Activated naive CD4-positive, alpha-beta T cell treated with Interleukin-2 at 50 U/mL for 16 hours (primary cell): ENCODE measurements around the gene MAB21L4.

Experiments used
- DNase-seq: peaks from one replicate; pipeline ENCODE4 v3.0.0-alpha.2; 2020

MAB21L4 gene

DNA sequence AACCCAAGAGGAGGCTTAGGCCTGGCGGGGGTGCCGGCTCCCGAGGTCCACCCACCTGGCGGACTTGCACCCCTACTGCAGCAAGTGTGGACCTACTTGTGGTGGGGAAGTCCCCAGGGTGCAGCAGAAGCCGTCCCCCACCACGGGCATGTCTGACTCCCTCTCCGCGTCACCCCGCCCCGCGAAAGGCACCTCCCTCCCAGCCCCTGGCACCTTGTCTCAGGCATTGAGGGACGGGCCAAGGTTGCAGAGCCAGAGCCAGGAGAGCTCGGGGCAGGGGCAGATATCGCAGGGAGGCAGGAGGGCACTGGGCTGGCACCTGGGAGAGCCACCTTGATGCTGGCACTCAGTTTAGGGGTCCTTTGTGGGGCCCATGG lies 29.2 kb upstream of the MAB21L4 start:
- no peak for DNase-seq

DNA sequence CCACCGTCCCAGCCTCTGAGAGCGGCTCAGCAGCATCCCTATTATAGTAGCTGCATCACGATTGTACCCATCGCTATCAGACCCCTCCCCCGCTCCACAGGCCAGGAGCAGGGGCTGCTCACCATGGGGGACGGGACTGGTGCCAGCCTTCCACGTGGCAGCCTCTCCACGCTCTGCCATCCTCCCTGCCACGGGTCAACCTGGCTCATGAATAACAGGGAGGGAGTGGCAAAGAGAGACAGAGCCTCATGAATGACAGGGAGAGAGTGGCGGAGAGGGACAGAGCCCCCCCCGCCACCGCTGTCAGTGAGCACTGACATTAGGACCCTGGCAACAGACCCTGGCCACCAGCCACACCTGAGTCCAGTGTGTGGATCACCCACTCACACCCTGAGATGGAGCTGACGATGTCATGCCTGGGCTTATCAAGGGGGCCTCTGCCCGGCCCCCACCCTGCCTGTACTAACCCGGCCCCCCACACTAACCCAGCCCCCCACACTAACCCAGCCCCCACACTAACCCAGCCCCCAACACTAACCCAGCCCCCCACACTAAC lies 27.1 kb upstream of the MAB21L4 start:
- DNase-seq, result no peak

- DNase-seq, result no peak
Measured at GRCh38 chr2:240922245-240922981, 26.5 kb upstream of the MAB21L4 start.

DNA sequence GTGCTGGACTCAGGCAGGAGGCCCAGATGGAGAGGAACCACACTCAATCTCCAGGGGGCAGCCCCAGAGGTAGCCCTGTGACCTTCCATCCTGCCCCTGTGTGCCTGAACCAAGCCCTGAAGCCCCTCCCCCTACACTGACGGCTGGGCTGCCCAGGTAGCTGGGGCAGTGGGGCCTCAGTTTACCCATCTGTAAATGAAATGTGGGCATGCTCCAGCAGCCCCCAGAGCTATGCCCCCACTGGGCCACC lies 26.0 kb upstream of the MAB21L4 start:
- no peak for DNase-seq

- DNase-seq, result no peak
Measured at GRCh38 chr2:240921311-240921994, 25.5 kb upstream of the MAB21L4 start.

- DNase-seq, result no peak
Measured at GRCh38 chr2:240920783-240921231, 24.9 kb upstream of the MAB21L4 start.

GRCh38 chr2:240919786-240920782 lies 24.1 kb upstream of the MAB21L4 start:
- DNase-seq, result no peak

- DNase-seq, result no peak
Measured at GRCh38 chr2:240919161-240919781, 23.3 kb upstream of the MAB21L4 start.

GRCh38 chr2:240918258-240919091 lies 22.5 kb upstream of the MAB21L4 start:
- DNase-seq, result no peak

DNA sequence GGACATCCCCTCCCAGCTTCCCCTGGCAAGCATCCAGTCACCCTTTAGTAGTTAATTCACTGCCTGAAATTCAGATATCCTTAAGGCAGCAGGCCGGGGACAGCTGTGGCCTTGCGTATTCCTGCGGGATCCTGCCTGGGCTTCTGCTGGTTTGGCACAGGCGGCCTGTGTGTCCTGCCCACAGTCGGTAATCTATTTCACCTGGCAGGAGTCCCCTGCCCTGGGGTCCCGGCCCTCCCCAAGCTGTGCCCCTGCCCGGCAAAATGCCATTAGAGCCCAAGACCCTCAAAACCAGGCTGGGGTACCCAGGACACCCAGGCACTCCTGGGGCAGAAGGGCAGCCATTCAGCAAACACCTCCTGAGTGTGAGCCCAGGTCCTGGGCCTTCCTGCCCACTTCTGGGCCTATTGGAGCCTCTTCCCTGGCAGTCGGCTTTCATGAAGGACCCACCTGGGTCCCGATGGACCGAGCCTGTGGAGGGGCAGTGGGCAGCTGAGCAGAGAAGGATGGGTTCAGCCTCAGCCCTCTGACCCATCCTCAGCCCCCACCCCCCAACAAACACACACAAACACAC lies 21.8 kb upstream of the MAB21L4 start:
- no peak for DNase-seq

DNA sequence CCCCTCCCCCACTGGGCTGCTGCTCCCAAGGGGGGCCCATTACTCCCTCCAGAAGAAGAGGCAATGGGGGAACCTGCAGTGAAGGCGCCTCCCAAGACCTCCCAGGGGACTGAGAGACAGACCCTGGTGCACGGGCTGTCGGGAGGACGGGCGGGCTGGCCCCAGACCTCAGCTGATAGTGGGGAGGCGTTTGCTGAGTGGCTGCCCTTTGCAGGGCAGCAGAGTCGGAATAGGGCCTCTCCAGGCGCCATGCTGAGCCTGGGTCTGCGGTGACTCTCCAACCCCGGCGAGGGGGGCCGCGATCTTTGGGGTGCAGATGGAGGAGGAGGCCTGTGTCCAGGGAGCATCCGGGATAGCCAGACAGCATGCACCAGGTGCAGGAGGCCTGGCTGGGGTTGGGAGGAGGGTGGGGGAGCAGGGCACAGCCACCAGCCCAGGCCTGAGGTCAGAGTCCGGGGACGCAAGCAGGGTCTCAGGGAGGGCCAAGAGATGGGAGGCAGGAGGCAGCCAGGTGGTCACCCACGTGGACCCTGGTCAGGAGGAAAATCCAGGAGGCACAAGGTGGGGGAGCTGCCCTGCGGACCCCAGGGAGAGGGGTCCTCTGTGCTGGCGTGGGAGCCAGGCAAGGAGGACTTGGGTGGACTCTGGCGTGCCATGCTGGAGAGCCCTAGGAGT lies 21.2 kb upstream of the MAB21L4 start:
- DNase-seq, result no peak

DNA sequence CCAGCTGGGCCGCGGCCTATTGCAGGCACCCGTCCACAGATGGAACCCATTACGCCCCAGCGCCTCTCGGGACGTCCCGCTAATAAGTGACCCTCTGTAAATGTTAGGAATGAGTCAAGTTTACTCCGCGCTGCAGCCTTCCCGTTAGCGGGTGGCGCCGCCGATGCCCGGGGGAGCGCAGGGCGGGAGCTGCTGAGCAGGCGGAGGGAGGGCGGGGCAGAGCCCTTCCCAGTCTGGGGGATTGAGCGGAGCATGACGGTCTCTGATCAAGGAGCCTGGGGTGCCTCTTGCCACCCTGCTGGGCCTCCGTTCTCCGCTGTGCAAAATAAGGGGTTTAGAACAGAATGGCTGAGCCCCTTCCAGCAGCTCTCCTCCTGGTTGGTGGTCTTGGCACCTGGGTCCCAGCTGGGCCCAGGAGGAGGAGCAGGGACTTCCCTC lies 20.6 kb upstream of the MAB21L4 start:
- DNase-seq, result no peak

DNA sequence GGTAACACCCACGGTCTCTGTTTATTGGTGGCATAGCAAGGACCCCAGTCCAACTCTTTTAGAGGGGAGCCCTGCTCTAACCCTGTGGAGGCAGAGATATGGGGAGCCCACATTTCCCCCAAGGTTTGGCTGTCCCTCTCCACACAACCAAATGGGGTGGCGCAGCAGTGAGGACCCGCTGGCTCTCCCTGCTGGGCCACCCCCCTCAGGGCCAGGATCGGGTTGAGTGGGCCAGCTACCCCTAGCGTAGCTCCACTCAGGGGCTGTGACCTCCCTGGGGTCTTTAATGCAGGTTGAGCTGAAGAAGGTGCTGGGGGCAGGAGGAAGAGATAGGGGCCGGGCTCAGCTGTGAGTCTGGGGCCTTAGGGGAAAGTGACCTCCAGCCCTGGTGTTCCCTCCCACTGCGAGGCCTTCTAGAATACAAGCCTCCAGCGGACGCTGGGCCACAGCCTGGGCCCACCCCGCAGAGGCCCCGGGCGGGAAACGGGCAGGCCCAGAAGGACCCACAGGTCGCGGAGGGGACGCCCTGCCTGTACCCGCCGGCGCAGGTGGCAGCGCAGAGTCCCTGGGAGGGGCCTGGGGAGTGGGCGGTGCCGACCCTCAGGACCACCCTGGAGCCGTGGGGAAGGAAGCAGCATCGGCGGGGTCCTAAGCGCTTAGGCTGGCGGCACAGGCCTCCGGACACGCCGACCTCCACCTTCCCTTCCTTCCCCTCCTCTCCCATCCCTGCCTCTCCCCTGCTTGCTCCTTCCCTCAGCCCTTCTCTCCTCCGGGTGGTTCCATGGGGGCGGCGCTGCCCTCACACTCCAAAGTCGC lies 19.8 kb upstream of the MAB21L4 start:
- DNase-seq, result no peak

DNA sequence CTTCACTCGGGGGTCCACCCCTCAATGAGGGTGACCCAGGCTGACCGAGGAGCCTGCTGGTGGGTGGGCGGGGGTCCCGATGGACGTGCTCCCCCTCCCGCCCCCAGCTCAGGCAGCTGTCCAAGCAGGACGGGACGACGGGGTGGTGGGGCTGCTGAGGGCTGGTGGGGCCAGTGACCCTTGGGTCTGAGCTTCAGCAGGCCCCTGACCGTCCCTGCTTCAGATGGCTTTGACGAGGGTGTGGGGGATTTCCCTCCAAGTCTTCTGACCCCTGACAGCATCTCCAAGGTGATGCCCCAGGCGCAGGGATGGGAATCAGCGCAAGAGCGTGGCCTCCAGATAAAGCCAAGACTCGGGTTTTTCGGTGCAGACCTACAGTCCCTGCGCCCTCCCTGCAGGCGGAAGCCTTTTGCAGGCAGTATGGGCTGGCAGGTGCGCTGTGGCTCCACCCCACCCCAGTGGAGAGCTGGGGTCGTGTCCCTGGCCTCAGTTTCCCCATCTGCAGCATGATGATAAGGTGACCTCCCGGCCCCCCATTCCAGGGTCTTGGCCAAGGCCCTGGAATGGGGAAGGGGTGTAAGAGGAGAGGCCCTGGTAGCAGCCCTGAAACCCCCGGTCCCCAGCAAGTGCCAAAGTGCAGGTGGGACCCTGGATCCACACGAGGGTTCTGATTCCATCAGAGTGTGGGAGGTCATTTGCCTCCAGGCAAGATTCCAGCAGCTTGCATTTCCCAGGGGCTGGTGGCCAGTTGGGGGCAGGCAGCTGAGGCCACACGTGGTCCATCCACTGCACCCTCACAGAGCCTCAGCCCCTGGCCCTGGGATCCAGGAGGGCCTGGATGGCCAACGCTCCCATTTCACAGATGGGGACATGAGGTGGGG lies 18.9 kb upstream of the MAB21L4 start:
- no peak for DNase-seq

- DNase-seq, result peak; percentile 62
Measured at GRCh38 chr2:240913810-240914644, 18.1 kb upstream of the MAB21L4 start.

- DNase-seq, result no peak
Measured at GRCh38 chr2:240912878-240913809, 17.2 kb upstream of the MAB21L4 start.
